ENCODE measurements around the gene NHSL2.
A peak's percentile ranks its signal among the peaks of the same experiment; 100 is the strongest.
"Not testable (repeated sequence)": the region's sequence is repeated elsewhere in the genome, so short reads cannot be mapped to it uniquely, and the experiment has no call there.

The NHSL2 gene

DNA sequence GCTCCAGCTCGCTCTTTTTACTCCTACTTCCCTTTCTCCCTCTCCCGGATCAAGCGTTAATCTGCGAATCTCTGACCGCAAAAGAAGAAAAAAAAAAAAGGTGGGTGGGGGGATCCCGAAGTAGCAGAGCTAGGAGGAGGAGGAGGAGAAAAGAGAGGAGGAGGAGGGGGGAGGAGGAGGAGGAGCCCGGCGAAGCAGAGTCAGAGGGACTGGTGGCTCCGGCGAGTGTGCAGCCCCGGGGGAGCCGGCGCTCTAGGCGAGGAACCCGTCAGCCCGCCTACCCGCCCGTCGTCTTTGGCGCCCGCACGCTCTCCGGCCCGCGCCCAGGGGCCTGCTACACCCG, at the start of gene NHSL2:
Gene NHSL2 (plus strand): TSS at position 203 of the 343 bp plus-strand sequence.
- DNase-seq = no peak

DNA sequence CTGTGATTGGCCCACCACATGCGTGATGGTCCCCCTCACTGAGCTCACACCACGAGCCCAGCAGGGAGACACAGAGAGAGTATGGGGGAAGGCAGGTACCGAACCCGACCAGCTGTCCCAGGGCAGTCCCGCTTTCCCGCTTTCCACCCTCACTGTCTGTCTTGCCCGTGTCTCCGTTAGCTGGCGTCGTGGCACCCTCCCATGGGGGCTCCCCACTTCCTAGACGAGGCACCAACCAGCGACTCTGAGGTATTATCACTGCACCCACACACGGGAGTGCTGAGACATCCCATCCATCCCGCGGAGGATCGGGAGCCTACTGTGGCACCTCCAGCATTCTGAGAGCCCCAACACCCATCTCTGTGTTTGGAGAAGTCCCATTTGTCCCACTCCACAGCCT, 43.0 kb upstream of the NHSL2 start:
- no peak for DNase-seq

DNA sequence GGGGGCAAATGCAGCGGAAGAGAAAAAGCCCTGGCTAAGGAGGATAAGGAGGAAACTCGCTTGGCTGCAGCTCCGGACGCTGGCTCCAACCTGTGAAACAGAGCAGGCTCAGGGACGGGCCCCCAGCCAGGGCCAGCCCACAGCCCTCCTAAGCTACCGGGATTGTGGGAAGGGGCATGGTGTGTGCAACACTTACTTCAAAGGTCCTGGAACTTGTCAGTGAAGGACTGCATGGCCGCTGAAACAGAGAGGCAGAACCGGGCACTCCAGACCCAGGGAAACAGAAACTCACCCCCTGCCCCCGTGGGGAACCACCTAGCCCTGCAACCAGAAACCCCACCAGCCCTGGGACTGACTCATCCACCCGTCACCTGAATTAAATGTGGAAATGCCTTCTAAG, 41.1 kb upstream of the NHSL2 start:
- DNase-seq = not testable (repeated sequence)

DNA sequence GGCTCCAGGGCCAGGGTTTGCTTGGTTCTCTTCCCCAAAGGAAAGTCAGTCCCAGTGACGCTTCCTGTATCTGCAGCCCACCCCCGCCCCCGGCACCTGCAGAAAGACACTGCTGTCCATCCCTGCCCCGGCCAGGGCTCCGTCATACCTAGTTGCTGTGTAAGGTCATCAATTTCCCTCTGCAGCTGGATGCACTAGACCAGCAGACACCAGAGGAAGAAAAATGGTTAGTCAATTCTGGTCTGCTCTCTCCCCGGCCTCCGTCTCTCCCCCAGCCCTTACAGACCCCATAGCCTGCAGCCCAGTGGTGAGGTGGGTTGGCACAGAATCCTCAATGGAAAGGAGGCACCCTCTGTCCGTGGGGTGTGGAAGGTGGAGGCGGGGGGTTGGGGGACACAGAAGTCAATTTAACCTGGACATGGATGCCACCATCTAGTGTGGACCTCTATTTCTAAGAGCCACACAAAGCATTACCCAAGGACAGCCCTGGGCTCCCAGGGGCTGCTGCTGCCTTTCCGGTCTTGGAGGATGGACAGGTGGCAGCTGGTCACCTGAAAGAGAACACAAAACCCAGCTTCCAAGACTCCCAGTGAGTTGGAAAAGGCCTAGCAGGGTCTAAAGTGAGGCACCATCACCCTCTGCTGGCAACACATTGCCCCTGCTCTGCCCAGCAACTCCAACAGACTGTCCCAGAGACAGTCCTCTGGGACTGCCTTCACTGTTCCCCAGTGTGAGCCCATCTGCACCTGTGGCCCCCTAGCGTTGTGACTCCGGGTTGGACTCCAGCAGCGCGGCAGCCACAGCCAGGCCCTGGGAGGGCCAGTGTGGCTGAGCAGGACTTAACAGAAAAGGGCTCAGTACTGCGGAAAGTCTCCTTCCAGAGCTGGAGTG, 40.2 kb upstream of the NHSL2 start:
- DNase-seq = no peak

DNA sequence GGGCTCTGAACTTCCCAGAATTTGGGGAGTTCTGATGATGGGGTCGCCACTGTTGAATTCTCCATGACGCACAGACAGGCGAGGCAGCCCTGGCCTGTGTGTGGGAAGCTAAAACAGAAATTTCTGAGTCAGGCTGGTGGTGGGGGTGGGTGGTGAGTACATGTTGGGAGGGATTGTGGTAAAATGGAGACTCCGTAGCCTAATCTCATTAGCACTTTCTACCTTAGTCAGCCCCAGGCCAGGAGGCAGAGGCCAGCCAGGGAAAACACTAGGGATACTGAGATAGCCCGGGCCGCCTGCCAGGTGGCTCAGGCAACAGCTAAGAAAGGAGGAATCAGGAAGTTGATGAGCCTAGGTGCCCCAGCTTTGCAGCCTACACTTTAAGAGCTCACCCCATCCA, 39.3 kb upstream of the NHSL2 start:
- no peak for DNase-seq

DNA sequence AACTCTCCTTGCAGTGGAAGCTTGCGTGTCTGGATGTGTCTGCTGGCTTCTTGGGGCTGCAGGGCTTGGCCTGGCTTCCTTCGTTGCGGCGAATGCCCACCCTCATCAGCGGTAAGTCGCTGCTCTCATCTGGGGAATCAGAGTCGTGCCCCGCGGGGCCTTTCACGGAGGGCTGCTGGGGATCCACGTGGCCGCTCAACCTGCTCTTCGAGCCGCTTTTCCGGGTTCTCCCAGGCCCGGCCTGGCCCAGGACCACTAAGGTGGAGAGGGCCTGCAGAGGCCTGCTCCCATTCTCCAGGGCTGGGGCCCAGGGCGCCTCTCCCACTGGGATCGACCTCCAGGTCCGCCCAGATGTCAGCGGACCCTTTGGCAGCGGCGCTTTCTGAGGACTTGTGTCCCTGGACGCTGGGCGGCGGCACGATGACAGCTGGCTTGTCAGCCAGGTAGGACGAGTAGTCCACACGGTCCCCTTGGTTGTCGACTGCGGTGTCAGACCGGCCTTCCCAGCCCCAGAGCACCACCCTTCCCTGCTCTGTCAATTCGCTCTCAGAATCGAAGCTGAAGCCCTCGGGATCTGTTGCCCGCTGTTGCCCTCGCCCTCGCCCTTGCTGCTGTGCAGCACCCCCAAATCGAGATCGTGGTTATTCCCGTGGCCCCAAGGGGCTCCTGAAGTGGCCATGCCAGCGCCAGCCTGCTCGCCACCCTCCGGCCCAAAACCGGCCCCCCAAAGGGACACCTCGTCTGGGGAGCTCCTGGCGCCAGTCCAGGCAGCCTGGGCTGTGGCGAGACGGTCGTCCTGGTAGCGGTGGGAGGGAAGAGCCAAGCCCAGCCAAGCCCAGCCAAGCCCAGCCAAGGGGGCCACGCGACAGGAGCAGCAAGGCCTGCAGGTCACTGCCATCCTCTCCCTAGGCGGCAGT, 37.8 kb upstream of the NHSL2 start:
- DNase-seq = no peak

DNA sequence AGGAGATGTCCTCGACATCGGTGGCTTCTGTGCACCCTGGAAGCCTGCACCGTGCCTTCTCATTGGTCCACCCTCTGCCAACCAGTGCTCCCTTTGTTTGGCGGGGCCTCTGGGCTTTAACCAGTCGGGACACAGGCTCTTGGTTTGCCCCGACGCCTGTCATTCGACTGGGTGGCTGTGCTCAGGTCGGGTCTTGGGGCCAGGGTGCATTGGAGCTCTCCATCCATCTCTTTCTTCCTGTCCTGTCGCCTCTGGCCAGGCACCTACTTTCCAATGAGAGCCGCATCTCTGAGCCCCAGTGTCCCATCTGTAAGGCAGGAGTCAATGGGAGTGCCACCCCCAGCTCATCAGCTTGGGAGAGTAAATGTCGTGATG, 37.2 kb upstream of the NHSL2 start:
- DNase-seq = no peak

DNA sequence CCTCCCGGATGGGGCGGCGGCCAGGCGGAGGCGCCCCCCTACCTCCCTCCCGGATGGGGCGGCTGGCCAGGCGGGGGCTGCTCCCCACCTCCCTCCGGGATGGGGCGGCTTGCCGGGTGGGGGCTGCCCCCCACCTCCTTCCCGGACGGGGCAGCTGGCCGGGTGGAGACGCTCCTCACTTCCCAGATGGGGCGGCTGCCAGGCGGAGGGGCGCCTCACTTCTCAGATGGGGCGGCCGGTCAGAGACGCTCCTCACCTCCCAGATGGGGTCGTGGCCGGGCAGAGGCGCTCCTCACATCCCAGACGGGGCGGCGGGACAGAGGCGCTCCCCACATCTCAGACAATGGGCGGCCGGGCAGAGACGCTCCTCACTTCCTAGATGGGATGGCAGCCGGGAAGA, 33.8 kb upstream of the NHSL2 start:
- not testable (repeated sequence) for DNase-seq

DNA sequence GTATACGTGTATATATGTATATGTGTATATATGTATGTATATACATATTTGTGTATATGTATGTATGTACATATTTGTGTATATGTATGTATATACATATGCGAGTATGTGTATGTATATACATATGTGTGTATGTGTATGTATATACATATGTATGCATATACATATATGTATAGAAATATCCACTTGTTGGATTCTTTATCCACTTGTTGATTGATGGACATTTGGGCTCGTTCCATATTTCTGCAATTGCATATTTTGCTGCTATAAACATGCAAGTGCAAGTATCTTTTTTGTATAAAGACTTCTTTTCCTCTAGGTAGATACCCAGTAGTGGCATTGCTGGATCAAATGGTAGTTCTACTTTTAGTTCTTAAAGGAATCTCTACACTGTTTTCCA, 25.5 kb upstream of the NHSL2 start:
- DNase-seq = no peak

DNA sequence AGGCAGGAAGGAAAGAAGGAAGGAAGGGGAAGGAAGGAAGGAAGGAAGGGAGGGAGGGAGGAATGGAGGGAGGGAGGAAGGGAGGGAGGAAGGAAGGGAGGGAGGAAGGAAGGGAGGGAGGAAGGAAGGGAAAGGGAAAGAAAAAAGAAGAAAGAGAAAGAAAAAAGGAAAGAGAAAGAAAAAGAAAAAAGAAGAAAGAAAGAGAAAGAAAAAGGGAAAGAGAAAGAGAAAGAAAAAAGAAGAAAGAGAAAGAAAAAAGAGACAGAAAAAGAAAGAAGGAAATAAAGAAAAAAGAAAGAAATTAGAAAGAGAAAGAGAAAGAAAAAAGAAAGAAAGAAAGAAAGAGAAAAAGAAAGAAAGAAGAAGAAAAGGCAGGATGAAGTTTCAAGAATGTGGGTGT, 15.0 kb upstream of the NHSL2 start:
- DNase-seq = no peak

DNA sequence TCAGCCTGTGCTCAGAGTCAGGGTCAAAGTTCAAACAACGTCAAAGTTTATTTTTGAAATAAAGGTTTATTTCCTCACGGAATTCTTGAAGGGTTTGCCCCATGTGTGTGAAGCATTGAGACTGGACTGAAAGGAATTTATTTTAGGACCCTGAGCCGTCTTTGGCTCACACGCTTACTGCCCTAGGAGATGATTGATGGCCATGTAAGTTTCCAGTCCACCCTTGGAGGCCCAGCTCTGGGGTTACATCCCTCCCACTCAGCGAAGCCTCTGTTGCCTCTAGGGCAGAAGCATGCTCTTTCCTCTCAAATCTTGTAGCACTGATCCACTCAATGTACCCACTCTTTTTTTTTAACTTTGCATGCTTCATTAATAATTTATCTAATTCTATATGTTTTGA, 4.5 kb upstream of the NHSL2 start:
- no peak for DNase-seq

DNA sequence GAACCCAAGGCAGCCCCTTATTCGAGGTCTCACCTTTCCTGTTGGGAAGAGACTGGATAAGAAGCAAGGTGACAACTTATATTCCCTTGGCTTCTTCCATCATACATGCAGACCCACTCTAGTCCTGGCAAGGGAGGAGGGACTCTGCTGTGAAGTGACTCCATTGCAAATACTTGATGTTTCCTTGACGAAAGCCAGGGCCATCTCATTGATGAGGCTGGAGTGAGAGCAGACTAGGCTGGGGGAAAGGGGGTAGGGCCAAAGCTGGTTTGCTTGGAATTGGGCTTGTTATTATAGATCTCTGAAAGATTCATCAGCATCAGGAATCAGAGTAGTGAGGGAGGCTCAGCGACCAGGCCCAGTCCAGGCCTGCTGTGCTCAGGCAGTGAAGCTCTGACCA, 2.3 kb upstream of the NHSL2 start:
- no peak for DNase-seq

DNA sequence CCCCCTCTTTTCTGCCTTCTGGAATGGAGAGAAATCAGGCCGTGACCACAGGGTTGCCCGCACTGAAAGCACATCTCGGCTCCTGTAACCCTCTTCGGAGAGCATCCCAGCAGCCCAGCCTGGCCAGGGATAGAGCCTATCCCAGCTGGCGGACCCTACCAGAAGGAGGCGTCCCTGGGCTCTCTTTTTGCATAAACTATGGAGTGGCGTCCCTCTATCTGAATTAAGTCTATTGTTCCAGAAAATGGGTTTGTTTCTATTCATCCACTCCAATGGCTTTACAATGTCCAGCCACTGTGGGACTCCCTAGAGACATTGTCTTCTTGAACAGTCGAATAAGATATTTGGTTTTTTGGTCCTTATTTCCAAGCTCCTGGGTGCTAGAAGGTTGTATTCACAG, 689 bp upstream of the NHSL2 start:
- DNase-seq = no peak

DNA sequence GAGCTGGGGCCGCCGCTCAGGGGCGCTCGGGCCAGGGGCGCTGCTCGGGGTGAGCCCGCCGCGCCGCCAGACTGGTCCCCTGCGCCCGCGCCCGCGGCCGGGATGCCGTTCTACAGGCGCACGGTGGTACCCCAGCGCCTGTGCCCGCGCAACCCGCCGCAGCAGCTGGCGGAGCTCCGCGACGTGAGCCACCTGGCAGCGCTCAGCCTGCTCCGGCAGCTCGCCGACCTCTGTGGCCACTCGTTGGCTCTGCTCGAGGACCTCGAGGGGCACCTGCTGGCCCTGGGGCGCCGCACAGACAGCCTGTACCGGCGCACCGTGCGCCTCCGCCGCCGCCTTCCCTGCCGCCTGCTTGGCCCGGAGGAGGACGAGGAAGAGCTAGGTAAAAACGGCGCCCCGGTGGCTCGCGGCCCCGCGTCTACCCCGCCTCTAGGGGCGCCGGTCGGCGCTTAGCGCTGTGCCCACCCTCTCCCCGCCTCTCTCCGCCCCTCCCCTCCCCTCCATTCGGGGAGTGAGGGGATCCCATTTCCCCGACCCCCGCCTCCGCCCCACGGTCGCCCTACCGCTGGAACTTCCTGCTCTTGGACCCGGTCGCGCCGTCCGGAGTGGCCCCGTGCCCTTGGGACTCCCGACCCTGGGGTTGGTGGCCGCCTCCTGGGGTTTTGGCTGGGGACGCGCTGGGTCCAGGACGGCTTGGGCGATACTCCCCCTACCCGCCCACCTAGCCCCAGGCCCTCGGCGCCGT, 513 bp downstream of the NHSL2 start:
- DNase-seq = peak; percentile 9

DNA sequence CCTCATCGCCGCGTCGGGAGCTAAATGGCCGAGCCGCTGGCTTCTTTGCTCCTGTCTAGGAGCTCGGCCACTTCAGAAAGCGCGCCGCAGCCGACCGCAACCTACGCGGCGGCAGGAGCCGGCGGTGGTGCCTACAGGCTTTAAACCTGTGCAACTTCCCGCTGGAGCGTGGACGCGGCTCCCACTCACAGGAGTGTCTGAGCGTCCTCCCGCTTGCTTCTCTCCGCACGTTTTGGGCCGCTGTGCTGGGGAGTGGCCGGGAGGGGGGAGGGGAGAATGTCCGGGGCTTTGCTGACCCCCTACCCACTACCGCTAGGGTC, 1.0 kb downstream of the NHSL2 start:
- no peak for DNase-seq

DNA sequence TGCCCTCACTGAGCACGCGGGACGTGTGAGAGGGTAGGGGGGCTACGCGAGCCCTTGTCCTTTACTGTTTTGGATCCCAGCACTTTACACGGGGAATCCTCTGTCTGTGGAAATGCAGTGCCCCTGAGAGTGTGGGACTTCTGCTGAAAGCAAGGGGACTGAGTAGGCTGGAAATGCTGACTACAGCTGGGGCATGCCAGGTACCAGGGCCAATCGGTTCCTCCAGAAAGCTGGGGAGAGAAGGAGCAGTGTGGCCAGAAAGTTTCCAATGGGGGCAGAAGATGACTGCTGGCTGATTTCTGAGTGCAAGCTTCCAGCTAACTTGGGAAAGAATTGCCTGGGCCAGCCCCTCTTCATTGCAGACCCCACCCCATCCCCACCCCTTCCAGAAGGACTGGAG, 1.5 kb downstream of the NHSL2 start:
- DNase-seq = no peak

DNA sequence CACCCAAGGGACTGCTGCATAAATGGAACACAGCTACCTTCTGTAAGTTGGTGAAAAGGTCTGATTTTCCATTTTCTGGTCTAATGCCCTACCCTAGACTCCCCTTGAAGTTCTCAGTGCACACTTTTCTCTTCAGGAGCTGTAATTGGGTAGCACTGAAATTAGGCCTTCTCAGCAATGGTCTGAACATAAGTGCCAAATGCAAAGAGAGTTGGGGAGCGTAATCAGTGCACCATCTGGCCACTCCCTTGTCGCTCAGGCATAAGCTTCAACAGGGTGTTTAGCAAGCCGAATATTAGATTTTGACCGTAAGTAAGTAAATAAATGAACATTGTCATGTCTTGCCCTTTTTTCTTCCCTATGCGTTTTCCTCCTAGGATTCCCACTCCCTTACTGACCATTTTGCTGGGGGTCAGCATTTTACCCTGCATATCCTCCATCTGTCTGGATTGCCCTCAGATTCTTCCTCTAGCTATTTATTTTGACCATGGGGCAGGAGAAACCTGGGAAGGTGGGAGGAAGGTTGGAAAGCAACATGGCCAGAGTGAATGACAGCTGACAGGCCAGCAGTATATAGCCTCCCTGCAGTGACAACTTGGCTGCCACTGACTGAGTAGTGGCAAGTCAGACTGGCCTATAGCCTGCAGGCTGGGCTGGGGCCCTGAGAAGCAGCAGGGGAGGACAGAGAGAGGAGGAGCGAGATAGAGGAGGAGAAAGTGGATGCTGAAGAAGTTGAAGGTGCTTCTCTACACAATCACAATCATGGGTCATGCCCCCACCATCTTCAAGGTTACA, 2.7 kb downstream of the NHSL2 start:
- DNase-seq = no peak

DNA sequence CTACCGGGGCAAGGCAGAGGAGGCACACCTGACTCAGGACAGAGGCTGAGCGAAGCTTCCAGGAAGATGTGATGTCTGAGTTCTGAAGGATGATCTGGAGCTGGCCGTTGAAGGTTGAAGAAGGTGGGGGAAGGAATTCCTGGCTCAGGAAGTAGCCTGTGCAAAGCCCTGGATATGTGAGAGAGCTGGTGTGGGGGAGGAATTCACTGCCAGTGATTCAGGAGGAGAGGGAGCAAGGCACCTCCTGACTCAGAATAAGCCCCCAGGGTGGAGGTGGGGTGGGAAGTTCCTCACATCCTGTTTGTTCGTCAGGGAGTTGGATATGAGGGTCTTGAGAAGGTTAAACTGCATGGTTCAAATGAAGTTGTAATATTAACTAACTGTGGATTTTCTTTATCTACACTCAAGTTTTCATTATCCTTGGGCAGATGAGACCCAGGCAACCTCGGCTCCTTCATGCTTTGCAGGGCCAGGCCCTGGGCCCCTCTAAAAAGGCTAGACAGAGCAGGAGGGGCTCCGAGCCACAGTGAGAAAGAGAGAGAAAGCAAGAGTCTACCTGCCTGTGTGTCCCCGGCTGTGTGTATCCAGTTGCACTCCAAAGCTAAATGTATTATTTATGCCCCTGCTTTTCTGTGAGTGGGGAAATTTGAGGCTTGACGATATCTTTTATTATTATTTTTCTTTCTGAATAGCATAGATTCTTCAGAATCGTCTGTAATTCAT, 7.1 kb downstream of the NHSL2 start:
- no peak for DNase-seq

DNA sequence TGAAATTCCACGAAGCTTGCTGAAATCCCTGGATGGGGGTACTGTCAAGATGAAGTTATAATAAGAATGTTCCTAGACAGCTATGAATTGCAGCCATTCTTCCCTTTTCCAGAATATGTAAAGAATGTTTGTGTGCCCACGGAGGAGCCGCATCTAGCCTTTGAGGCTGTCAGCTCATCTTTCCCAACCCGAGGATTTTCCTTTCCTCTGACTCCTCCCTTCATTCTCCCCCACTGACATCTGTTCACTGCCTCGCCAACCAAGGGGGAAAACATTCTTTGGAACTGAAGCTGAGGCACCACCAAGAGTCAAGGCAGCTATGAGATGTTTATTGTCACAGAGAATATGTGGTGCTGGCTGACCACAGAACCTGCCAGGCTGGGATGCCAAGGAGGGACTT, 8.8 kb downstream of the NHSL2 start:
- no peak for DNase-seq

DNA sequence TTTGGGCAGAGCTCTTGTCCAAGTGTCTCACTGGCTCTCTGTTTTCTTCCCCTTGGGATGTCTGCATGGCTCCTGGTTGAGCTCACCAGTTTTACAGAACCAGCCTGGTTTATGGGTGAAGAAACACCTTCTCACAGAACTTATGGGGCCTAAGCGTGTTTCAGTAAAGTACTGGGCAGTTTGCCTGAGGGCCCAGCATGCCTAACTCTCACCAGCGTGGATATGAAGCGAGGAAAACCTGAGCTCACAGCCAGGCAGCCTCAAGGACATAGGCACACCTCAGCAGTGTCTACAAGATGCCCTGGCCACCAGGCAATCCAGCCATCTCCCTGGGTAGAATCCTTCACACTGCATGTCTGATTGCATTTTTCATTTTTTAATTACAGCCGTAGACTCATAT, 9.2 kb downstream of the NHSL2 start:
- DNase-seq = no peak

DNA sequence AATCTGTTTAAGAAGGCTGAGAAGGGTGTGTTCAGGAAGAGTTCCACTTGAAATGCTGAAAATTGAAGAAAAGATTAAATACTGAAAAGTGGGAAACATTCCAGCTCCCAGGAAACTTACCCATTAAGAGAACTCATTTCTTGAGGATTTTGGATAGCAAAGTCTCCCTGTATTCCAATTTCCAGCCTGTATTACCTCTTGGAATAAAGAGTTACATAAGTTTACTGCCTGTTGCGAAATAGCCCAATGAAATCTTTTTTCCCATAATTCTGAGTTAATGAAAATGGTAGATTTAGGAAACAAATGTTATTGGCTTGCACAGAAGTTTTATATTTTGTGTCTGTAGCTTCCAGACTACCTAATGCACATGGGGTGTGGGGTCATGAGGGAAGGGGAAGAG, 12.0 kb downstream of the NHSL2 start:
- DNase-seq = no peak

DNA sequence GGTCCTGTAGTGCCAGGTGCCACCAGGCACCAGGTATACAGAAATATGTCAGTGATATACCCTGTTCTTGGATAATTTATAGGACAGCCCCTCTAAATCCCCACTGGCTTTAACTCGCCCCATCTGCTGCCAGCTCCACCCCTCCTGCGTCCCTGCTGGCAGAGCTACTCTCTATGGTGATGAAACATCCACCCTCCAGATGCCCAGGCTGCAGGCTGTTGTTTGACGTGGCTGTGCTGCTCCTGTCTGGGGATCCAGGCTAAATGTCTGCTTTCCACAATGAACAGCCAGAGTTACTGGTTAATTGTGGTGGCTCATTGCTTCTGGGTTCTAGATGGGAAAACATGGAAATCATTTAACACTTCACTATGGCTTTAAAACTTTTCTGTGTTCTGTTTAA, 12.9 kb downstream of the NHSL2 start:
- no peak for DNase-seq
